A673 (cell line): ENCODE data around the gene NEK5.

Source experiments
- CTCF ChIP-seq: fragments of 300-800, 200-600 bp; sonication (generic); conservative IDR thresholded peaks from 2 replicates; pipeline ENCODE4 v1.5.1; 2017; ENCODE audit warnings: low read depth, mild to moderate bottlenecking, antibody characterized with exemption, low read length, moderate library complexity, mixed read lengths
- EZH2 ChIP-seq: fragments of 200-600 bp; sonication (generic); IDR thresholded peaks from 2 replicates; pipeline ENCODE4 v1.6.1; 2017; ENCODE audit warnings: borderline replicate concordance, low read depth, mild to moderate bottlenecking, mixed read lengths, antibody characterized with exemption, low read length; ENCODE audit not compliant: poor library complexity, severe bottlenecking

- TF ChIP-seq CTCF (no peak), EZH2 (no peak)
Observed at GRCh38 chr13:52012512-52012836, 116.4 kb downstream of the NEK5 start.
